A549 (cell line): ENCODE measurements around the gene PHACTR4. TPM values are rescaled to one million over a fixed set of nuclear protein-coding genes. Genes with fewer than 3 reads are reported as not detected.

Experiments used
- ATAC-seq, 2 experiments: fragments of 200-7000 bp in 1 of 2; fragments of >200 bp in 1 of 2; cut with Nextera tagmentation in 1 of 2; cut with Tn5 transposase in 1 of 2; 3 replicates each; pipeline versions ENCODE4 v1.8.0 to v1.9.1; 2018 to 2020; ENCODE audit warnings: mild to moderate bottlenecking in 1 of 2, moderate library complexity in 1 of 2
- CTCF ChIA-PET: fragments of 300-600 bp; sonication (Branson Sonifier 250); formaldehyde crosslinking; extraction: SDS; loops from one replicate; lab custom pipeline; 2021; ENCODE audit warnings: antibody characterized with exemption, inconsistent platforms; lab: Yijun Ruan, JAX
- POLR2A ChIA-PET: fragments of 350-600 bp; formaldehyde crosslinking; extraction: SDS; loops from one replicate; lab custom pipeline; 2021; ENCODE audit warnings: antibody characterized with exemption, inconsistent platforms; lab: Yijun Ruan, JAX
- DNase-seq, 2 experiments: peaks; one replicate each; pipeline versions ENCODE4 v3.0.0 to v3.0.0-alpha.2; 2011 to 2016; ENCODE audit warnings: low read depth in 1 of 2, low spot score in 1 of 2
- FAIRE-seq: peaks from 2 replicates; lab custom pipeline; 2011; peaks lifted over from hg19 to GRCh38; lab: Jason Lieb, UNC
- H3K27ac ChIP-seq, 2 experiments: fragments of >200 bp; sonication (Bioruptor Twin); formaldehyde crosslinking; 3 replicates each; pipeline ENCODE4 v1.5.1; 2016 to 2017
- H3K4me1 ChIP-seq: fragments of >200 bp; sonication (Bioruptor Twin); formaldehyde crosslinking; 3 replicates; pipeline ENCODE4 v1.6.1; 2016
- H3K4me2 ChIP-seq: fragments of >200 bp; sonication (Bioruptor Twin); formaldehyde crosslinking; 3 replicates; pipeline ENCODE4 v1.6.1; 2016
- H3K4me3 ChIP-seq: fragments of >200 bp; sonication (Bioruptor Twin); formaldehyde crosslinking; 3 replicates; pipeline ENCODE4 v1.5.1; 2016
- H3K9me3 ChIP-seq: fragments of >200 bp; sonication (Bioruptor Twin); formaldehyde crosslinking; 3 replicates; pipeline ENCODE4 v1.6.1; 2016
- BCL3 ChIP-seq: fragments of >200 bp; sonication (Bioruptor Twin); formaldehyde crosslinking; IDR thresholded peaks from 3 replicates; pipeline ENCODE4 v1.6.1; 2016
- CBX2 ChIP-seq: fragments of 200-600 bp; sonication (generic); IDR thresholded peaks from 2 replicates; pipeline ENCODE4 v1.6.1; 2016; ENCODE audit warnings: low read depth, mild to moderate bottlenecking, borderline replicate concordance
- CEBPB ChIP-seq, 2 experiments: fragments of >200 bp in 1 of 2; sonication (Bioruptor Twin) in 1 of 2; formaldehyde crosslinking in 1 of 2; IDR thresholded peaks; 2 replicates each; pipeline ENCODE4 v1.6.1; 2012 to 2016
- ESRRA ChIP-seq: fragments of 150-350 bp; IDR thresholded peaks from 2 replicates; pipeline ENCODE4 v1.6.1; 2014; ENCODE audit warnings: mild to moderate bottlenecking, low read length, borderline replicate concordance
- FOSL2 ChIP-seq, 2 experiments: fragments of 450-650 bp in 1 of 2; fragments of >200 bp in 1 of 2; sonication (Bioruptor Twin) in 1 of 2; formaldehyde crosslinking; IDR thresholded peaks; 2 replicates each; pipeline versions ENCODE4 v1.5.0 to v1.6.1; 2016 to 2020; ENCODE audit warnings: mild to moderate bottlenecking in 1 of 2, moderate library complexity in 1 of 2
- FOXS1 ChIP-seq: fragments of 250-450 bp; sonication (Bioruptor Pico); IDR thresholded peaks from 2 replicates; pipeline ENCODE4 v1.5.0; 2020; ENCODE audit warnings: mild to moderate bottlenecking, moderate library complexity
- HDAC2 ChIP-seq: fragments of 200-600 bp; sonication (generic); IDR thresholded peaks from 2 replicates; pipeline ENCODE4 v1.6.1; 2016
- HMGXB4 ChIP-seq: fragments of 250-450 bp; sonication (Bioruptor Pico); IDR thresholded peaks from 2 replicates; pipeline ENCODE4 v1.5.0; 2021; ENCODE audit warnings: mild to moderate bottlenecking, moderate library complexity, borderline replicate concordance
- HOXA7 ChIP-seq: fragments of 250-450 bp; sonication (Bioruptor Pico); IDR thresholded peaks from 2 replicates; pipeline ENCODE4 v1.5.0; 2020; ENCODE audit warnings: mild to moderate bottlenecking, moderate library complexity
- HOXB5 ChIP-seq: fragments of 250-450 bp; sonication (Bioruptor Pico); IDR thresholded peaks from 2 replicates; pipeline ENCODE4 v1.5.0; 2020; ENCODE audit warnings: mild to moderate bottlenecking, moderate library complexity
- JUN ChIP-seq, 2 experiments: fragments of >200 bp; sonication (Bioruptor Twin); formaldehyde crosslinking; IDR thresholded peaks; 2 replicates in 1 of 2; 3 replicates in 1 of 2; pipeline ENCODE4 v1.6.1; 2016 to 2017
- KDM1A ChIP-seq: fragments of 200-600 bp; sonication (generic); IDR thresholded peaks from 2 replicates; pipeline ENCODE4 v1.6.1; 2016; ENCODE audit warnings: low read depth, mild to moderate bottlenecking
- MAFK ChIP-seq: fragments of 450-650 bp; IDR thresholded peaks from 2 replicates; pipeline ENCODE4 v1.6.1; 2014; ENCODE audit not compliant: partially characterized antibody
- MAZ ChIP-seq: fragments of 150-350 bp; IDR thresholded peaks from 2 replicates; pipeline ENCODE4 v1.6.1; 2014; ENCODE audit warnings: antibody characterized with exemption, low read depth, low read length, borderline replicate concordance
- NPAS2 ChIP-seq: fragments of 250-450 bp; sonication (Bioruptor Pico); IDR thresholded peaks from 2 replicates; pipeline ENCODE4 v1.8.0; 2022; ENCODE audit warnings: mild to moderate bottlenecking, moderate library complexity, borderline replicate concordance
- PBX3 ChIP-seq: IDR thresholded peaks from 2 replicates; pipeline ENCODE4 v1.6.1; 2012
- RARB ChIP-seq: fragments of 250-450 bp; sonication (Bioruptor Pico); IDR thresholded peaks from 2 replicates; pipeline ENCODE4 v1.8.0; 2021; ENCODE audit warnings: mild to moderate bottlenecking, moderate library complexity
- SMC3 ChIP-seq: fragments of >200 bp; sonication (Bioruptor Twin); formaldehyde crosslinking; IDR thresholded peaks from 3 replicates; pipeline ENCODE4 v1.6.1; 2018; ENCODE audit warnings: inconsistent platforms
- USF2 ChIP-seq: fragments of 450-650 bp; IDR thresholded peaks from 2 replicates; pipeline ENCODE4 v1.6.1; 2014; ENCODE audit warnings: antibody characterized with exemption
- ZC3H11A ChIP-seq: fragments of 450-650 bp; IDR thresholded peaks from 2 replicates; pipeline ENCODE4 v1.6.1; 2014; ENCODE audit warnings: antibody characterized with exemption, mild to moderate bottlenecking
- ZFP36 ChIP-seq: fragments of 450-650 bp; IDR thresholded peaks from 2 replicates; pipeline ENCODE4 v1.6.1; 2014; ENCODE audit warnings: borderline replicate concordance; ENCODE audit not compliant: partially characterized antibody
- ZSCAN20 ChIP-seq: fragments of 250-450 bp; sonication (Bioruptor Pico); IDR thresholded peaks from 2 replicates; pipeline ENCODE4 v1.8.0; 2022; ENCODE audit warnings: mild to moderate bottlenecking, moderate library complexity
- WGBS: methylation state at CpG from one replicate; pipeline ENCODE4 v1.1.6; 2017; ENCODE audit errors: missing lambda C conversion rate; 5-methylcytosine and 5-hydroxymethylcytosine counted together
- polyA plus RNA-seq, 4 experiments: library from polyadenylated mRNA; depleted of rRNA in 3 of 4; stranded (reverse); fragments of >200 nt; fragmentation: RNase III in 1 of 4; extraction: RNeasy Plus Mini Kit Qiagen cat#74134 plus additional on column Dnase treatment in 1 of 4; gene quantifications; 2 replicates in 3 of 4; 3 replicates in 1 of 4; pipeline ENCODE4 v1.2.3, GENCODE V29; 2011 to 2017

PHACTR4 gene
- polyA plus RNA-seq, 2 of the 4 experiments (the other 2 are of a cell fraction), result 17.4 to 25.0 TPM

DNA sequence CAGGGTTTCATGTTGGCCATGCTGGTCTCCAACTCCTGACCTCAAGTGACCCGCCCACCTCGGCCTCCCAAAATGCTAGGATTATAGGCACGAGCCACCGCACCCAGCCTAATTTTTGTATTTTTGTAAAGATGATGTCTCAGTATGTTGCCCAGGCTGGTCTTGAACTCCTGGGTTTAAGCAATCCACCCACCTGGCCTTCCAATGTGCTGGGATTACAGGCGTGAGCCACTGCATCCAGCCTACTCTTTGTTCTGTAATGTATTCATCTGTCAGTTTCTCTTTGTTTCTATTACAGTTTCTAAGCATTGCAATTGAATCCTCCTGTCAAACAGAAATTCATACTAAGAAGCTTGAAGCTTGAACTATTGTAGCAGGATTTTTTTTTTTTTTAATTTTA lies 81.5 kb downstream of the PHACTR4 start:
- CTCF ChIA-PET, result interaction anchor here (1.0 to 1.2 kb wide), 3 partner anchors 15 to 93 kb away, joined by 3 read pairs; no protein-coding TSS in a partner anchor
- POLR2A ChIA-PET, result no interaction called here
- Histone ChIP-seq H3K4me1 (peaks cover 15% of the 10 kb centered on the region; the same call in 1 of the 3 replicates), H3K4me2 (no peak overlapping the region), H3K9me3 (no peaks in the 10 kb centered on the region), H3K4me3 (no peak overlapping the region)
- 90% methylated on average over 5 of the region's 5 CpGs for WGBS
- no peak for DNase-seq
- no peak for TF ChIP-seq ESRRA
- TF ChIP-seq, all 56 proteins: peak for 0
- ATAC-seq (no peak), FAIRE-seq (no peak)
- H3K27ac ChIP-seq, result no peak overlapping the region

DNA sequence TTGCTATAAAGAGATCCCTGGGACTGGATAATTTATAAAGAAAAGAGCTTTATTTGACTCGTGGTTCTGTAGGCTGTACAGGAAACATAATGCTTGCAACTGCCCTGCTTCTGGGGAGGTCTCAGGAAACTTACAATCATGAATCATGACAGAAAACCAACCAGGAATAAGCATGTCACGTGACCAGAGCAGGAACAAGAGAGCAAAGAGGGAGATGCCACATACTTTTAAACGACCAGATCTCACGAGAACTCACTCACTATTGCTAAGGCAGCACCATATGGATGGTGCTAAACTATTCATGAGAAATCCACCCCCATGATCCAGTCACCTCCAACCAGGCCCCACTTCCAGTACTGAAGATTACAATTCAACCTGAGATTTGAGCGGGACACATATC lies 86.5 kb downstream of the PHACTR4 start:
- FAIRE-seq (no peak), ATAC-seq (no peak; a peak in 1 of 6 replicates), DNase-seq (no peak)
- no peak overlapping the region for H3K4me2 ChIP-seq
- no peaks in the 10 kb centered on the region for H3K9me3 ChIP-seq
- H3K4me3 ChIP-seq, result no peak overlapping the region
- H3K27ac ChIP-seq, result no peak overlapping the region
- TF ChIP-seq ZSCAN20 (CRISPR knock-in tag), result no peak
- TF ChIP-seq PBX3, result no peak
- no peak for TF ChIP-seq HOXB5 (CRISPR knock-in tag)
- TF ChIP-seq HOXA7 (CRISPR knock-in tag), result no peak
- no peak for TF ChIP-seq ZFP36
- TF ChIP-seq ZC3H11A, result no peak
- TF ChIP-seq JUN (IDR thresholded peaks at IDR 0.05), result no peak
- no peak for TF ChIP-seq NPAS2 (CRISPR knock-in tag)
- no peak for TF ChIP-seq CBX2
- TF ChIP-seq MAFK, result no peak
- ChIA-PET POLR2A (no interaction called here), CTCF (interaction anchor here (0.6 kb wide), 1 partner anchor 18 kb away, joined by 3 read pairs; no protein-coding TSS in a partner anchor)
- peaks cover 25% of the 10 kb centered on the region; the same call in 2 of the 3 replicates for H3K4me1 ChIP-seq
- WGBS, result 87% methylated on average over 5 of the region's 5 CpGs

DNA sequence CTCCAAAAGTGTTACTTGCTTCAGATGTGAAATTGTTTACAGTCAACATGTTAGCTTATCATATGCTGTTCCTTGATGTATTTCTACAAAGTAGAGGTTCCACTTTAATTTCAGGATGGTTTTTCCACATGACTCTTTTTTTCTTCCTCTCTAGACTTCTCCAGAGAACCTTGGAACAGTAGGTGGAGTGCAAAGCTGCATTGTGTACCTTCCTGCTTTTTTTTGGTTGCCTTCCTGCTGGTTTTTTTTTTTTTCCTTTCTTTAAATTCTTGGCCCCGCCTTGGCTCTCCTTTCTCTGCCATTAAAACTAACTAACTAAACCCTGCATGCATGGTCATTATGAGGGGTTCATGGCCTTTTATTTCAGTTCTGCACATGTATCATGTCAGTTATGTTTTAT lies 88.1 kb downstream of the PHACTR4 start:
- WGBS, result 100% methylated on average over 1 of the region's 1 CpG
- FAIRE-seq (no peak), ATAC-seq (no peak)
- CTCF ChIA-PET, result interaction anchor here (0.7 kb wide), 1 partner anchor 26 kb away, joined by 3 read pairs; no protein-coding TSS in a partner anchor
- no peak for TF ChIP-seq PBX3
- TF ChIP-seq ESRRA, result no peak
- TF ChIP-seq RARB (CRISPR knock-in tag), result no peak
- TF ChIP-seq, all 56 proteins: peak for 0
- DNase-seq, result no peak
- POLR2A ChIA-PET, result no interaction called here
- H3K4me1 ChIP-seq, result peaks cover 25% of the 10 kb centered on the region; the same call in 2 of the 3 replicates
- H3K9me3 ChIP-seq, result no peaks in the 10 kb centered on the region
- H3K27ac ChIP-seq, result no peak overlapping the region
- H3K4me3 ChIP-seq, result no peak overlapping the region
- no peak overlapping the region for H3K4me2 ChIP-seq

- WGBS, result 96% methylated on average over 7 of the region's 7 CpGs
- Histone ChIP-seq H3K4me2 (no peak overlapping the region), H3K9me3 (no peaks in the 10 kb centered on the region), H3K4me1 (peaks cover 25% of the 10 kb centered on the region; the same call in 2 of the 3 replicates), H3K27ac (no peak overlapping the region), H3K4me3 (no peak overlapping the region)
- DNase-seq (no peak), ATAC-seq (no peak), FAIRE-seq (no peak)
- CTCF ChIA-PET, result no interaction called here
- POLR2A ChIA-PET, result no interaction called here
- TF ChIP-seq HOXA7 (CRISPR knock-in tag) (no peak), HMGXB4 (no peak), HDAC2 (no peak), SMC3 (no peak), CEBPB (IDR thresholded peaks at IDR 0.05) (no peak), MAZ (no peak), FOSL2 (IDR thresholded peaks at IDR 0.05) (no peak), FOSL2 (CRISPR knock-in tag; IDR thresholded peaks at IDR 0.05) (no peak), FOXS1 (CRISPR knock-in tag) (no peak), BCL3 (no peak), USF2 (no peak), KDM1A (no peak)
These were observed 89.0 kb downstream of the PHACTR4 start for GRCh38 chr1:28458237-28459228.
